ENCODE results near the gene DYNC1LI2. TPM values are rescaled to one million over a fixed set of nuclear protein-coding genes. Genes with fewer than 3 reads are reported as not detected.

Gene DYNC1LI2
- total RNA-seq, 1 donor = 37.4 TPM

Other genes with a start within 250 kb of the DYNC1LI2 start
- gene TK2, start 201.5 kb downstream of the DYNC1LI2 start, total RNA-seq = 15.3 TPM
- 46.3 TPM for gene CKLF, start 199.0 kb downstream of the DYNC1LI2 start, total RNA-seq
- gene CMTM1, start 185.2 kb downstream of the DYNC1LI2 start, total RNA-seq = 6.5 TPM
- 0.54 TPM for gene CMTM2, start 172.1 kb downstream of the DYNC1LI2 start, total RNA-seq
- gene CMTM3, start 146.9 kb downstream of the DYNC1LI2 start, total RNA-seq = 24.0 TPM
- gene CMTM4, start 54.9 kb downstream of the DYNC1LI2 start, total RNA-seq = 8.9 TPM
- gene TERB1, start 50.0 kb upstream of the DYNC1LI2 start, total RNA-seq = not detected
- gene NAE1, start 79.4 kb upstream of the DYNC1LI2 start, total RNA-seq = 17.2 TPM
- under 0.01 TPM for gene CA7, start 92.8 kb upstream of the DYNC1LI2 start, total RNA-seq
- gene PDP2, start 128.9 kb upstream of the DYNC1LI2 start, total RNA-seq = 5.4 TPM
- not detected for gene CDH16, start 167.3 kb upstream of the DYNC1LI2 start, total RNA-seq
- 0.27 TPM for gene RRAD, start 173.9 kb upstream of the DYNC1LI2 start, total RNA-seq
- gene CIAO2B, start 182.8 kb upstream of the DYNC1LI2 start, total RNA-seq = 107 TPM
- 48.2 TPM for gene CES2, start 183.9 kb upstream of the DYNC1LI2 start, total RNA-seq
- gene CES3, start 209.7 kb upstream of the DYNC1LI2 start, total RNA-seq = 4.6 TPM
- gene CES4A, start 237.0 kb upstream of the DYNC1LI2 start, total RNA-seq = 8.1 TPM